HG02642 (cell line): Measurements from ENCODE around the gene TBX19.

Experiments used
- ATAC-seq: cut with Tn5 transposase; IDR thresholded peaks from one replicate; pipeline ENCODE4 v1.9.1; 2021; ENCODE audit warnings: mild to moderate bottlenecking; ENCODE audit not compliant: unreplicated experiment, poor library complexity

TBX19 gene

GRCh38 chr1:168280296-168280927 is at the start of gene TBX19:
TBX19 (plus strand) TSS chr1:168280877; CDS start chr1:168281091, 214 bp downstream.
- no peak for ATAC-seq

DNA sequence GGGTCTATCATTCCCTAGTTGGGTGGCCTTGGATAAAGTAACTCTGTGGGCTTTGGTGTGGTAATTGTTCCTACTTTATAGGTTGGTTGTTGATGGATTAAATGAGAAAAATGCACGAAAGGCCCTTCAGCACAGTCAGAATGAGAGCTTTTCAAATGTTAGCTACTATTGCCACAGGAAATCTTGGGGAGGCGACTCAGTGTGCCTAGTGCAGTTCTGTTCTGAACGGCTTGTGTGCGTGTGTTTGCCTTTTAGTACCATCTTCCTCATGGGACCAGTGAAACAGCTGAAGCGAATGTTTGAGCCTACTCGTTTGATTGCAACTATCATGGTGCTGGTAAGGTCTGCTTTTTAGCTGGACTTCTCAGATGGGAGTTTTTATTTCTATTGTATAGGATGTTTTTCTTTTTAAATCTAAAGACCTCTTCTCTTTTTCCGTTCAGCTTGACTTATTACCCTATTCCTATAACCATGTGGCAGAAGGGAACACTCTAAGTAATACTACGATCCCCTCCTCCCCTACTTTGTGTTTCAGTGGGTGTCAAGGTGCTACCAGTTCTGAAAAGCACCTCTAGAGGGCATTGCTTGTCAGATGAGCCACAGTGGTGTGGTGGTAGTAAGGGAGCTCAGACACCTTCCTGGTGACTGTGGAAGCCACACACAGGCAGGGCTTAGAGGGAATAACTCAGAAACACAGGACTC is 45.7 kb upstream of the TBX19 start:
- peak; percentile 89 for ATAC-seq

DNA sequence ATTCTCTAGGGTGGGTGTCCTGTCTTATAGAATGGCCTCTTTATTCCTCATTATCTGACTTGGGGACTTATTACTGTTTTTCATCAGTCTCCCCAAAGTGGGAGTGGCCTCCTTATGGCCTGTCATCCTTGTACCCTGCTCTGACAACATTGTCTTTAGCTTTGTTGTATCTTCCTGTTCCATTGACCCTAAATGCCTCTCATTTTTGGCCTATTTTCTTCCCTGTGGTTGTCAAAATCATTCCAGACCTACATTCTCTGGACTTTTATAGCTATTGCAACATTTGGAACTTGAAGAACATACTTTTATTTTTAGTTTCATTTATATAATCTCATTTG is 45.2 kb upstream of the TBX19 start:
- ATAC-seq = peak; percentile 15

DNA sequence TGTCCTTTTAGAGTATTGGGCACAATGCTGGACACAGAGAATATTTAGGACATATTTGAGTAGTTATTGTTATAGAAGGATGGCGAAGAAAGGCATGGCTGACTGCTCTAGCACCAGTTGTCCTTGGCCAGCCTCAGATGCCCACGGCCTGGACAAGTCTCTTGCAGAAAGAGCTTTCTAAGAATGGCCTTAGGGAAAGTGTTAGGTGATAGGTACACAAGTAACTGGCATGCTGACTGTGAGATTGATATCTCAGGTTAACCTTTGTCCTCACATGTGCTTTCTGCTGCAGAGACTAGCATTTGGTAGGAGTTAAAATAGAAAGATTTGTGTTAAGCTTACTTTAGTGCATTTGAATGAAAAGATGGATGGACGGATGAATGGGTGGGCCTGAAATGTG is 44.7 kb upstream of the TBX19 start:
- no peak for ATAC-seq

DNA sequence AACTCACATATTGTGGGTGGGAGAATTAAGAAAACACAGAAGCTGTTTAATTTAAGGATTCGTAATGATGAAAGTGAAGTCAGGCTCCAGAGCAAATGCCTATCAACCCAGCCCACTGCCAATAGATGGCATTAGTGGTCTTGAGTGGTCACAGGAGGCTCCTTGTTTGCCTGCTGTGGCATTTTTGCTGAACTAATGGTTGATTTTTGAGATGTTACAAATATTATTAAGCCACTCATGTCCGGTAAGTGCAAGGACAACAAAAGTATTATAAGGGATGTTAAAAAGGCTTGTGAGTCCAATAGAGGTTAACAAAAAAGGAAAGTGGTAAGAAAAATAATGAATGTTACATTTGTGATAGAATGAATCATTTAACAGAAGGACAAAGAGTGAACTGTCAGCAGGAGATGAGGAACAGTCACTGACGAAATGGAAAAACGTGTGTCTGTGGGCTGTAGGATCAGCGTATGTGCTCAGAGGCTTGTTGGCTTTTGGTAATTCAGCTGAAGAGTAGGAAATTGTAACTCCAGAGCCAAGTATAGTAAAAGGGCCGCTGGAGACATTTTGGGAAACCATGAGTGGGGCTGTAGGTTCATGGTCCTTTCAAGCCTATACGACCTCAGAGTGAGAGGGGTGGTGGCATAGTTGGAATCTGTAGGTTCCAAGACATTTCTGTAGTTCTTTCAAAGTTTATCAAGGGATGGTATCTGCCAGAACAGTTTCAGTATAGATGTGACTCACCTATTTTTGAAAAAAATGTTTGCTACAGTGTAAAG is 43.7 kb upstream of the TBX19 start:
- no peak for ATAC-seq

GRCh38 chr1:168243198-168243597 is 37.5 kb upstream of the TBX19 start:
- ATAC-seq = no peak

- no peak for ATAC-seq
Observed at GRCh38 chr1:168243636-168244212, 37.0 kb upstream of the TBX19 start.

DNA sequence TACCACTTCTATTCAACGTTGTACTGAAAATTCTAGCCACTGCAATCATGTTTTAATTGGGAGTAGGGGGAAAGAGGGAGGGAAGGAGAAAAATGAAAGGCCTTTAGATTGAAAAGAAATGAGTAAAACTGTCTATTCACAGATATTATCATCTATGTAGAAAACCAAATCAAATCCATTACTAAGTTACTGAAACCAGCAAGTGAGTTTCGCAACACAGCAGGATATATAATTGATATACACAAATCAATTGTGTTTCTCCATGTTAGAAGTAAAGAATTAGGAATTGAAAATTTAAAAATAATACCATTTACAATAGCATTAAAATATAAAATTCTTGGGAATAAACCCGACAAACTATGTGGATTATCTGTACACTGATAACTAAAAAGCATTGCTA is 35.6 kb upstream of the TBX19 start:
- ATAC-seq = no peak

DNA sequence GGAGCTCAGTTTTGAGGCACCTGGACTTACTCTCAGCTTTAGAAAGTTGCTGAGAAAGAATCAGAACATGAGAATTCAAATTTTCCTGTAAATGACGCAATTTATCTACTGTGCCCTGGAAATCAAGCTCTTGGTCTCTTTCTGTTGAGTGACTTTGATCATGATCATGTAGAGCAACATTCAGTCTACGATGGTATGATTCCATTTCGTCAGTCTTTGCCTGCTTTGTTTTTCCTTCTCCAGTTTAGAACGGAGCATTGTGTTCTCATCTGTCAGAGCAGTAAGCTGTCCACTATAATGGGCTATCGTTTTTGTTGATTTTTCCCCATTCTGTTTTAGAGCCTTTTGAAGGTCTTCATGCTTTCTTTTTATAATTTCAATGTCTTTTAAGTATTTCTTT is 34.2 kb upstream of the TBX19 start:
- ATAC-seq = no peak

GRCh38 chr1:168252204-168252733 is 28.4 kb upstream of the TBX19 start:
- ATAC-seq = no peak

DNA sequence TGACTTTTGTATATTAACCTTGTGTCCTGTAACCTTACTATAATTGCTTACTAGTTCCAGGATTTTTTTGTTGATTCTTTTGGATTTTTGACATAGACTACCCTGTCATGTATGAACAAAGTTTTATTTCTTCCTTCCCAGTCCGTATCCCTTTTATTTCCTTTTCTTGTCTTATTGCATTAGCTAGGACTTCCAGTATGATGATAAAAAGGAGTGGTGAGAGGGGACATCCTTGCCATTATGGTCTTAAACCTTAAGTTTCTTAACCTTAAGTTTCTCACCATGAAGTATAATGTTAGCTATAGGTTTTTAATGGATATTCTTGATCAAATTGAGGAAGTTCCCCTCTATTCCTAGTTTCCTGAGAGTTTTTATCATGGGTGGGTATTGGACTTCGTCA is 24.5 kb upstream of the TBX19 start:
- no peak for ATAC-seq

DNA sequence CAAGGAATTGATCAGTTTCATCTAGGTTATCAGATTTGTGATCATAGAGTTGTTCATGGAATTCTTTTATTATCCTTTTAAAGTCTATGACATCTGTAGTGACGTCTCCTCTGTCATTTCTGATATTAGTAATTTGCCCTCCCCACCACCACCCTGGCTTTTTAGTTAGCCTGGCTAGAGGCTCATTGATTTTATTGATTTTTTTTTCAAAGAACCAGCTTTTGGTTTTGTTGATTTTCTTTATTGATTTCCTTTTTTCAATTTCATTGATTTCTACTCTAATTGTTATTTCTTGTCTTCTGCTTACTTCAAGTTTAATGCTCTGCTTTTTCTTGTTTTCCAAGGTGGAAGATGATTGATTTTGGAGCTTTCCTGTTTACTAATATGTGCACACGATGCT is 23.3 kb upstream of the TBX19 start:
- no peak for ATAC-seq

DNA sequence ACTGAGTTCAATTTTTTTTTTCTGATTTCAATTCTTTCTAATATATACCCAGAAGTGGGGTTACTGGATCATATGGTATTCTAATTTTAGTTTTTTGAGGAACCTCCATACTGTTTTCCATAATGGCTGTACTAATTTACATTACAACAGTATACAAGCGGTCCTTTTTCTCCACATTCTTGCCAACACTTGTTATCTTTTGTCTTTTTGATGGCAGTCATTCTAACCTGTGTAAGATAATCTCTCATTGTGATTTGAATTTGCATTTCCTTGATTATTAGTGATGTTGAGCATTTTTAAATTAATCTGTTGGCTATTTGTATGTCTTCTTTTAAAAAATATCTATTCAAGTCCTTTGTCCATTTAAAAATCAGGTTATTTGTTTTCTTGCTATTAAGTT is 21.1 kb upstream of the TBX19 start:
- ATAC-seq = no peak

DNA sequence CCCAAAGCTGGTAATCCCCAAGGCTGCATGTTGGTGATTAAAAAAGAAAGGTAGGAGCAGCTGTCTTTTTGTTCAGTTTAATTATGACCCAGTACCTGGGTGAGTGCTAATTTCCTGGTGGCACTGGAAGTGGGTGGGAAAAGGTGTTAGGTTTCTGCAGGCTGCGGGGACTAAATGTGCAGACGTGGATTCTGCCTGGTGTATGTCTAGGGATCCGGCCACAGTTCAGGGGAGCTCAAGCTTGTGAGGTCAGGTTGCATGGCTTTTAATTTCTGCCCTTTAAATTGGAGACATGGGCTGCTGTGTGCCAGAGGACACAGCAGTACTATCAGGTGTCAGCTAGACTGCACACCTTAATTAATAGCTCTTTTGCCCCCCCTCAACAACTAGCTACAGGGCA is 20.3 kb upstream of the TBX19 start:
- ATAC-seq = no peak

- no peak for ATAC-seq
Observed at GRCh38 chr1:168261390-168261789, 19.3 kb upstream of the TBX19 start.

DNA sequence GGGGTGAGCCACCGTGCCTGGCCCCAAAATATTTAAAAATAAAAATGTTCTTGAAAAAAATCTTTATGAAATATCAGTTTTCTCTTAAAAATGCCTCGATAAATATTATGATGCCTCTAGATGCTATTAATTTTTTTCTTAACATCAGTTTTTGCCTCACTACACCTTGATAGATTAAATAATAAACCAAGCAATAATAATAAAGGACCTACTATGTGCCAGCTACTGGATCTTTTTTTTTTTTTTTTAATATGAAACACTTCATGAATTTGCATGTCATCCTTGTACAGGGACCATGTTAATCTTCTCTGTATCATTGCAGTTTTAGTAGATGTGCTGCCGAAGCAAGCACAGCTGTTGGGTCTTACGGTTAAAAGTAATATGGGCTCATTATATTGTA is 17.5 kb upstream of the TBX19 start:
- no peak for ATAC-seq

DNA sequence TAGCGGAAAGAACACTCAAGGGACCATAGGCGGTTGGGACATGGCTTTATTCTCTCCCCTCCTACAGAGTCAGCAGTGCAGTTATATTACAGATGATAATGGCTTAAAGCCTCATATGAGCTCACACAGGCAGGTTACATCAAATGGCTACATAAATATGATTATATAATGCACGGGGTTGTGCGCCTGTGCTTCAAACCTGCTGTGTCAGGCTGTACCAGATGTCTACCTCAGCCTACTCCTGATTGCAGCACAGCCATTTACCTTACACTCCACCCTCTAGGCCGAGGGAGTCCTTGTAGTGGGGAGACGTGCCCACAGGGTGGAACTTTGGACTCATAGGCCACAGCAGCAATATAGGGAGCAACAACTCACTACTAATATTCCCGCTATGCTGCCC is 16.4 kb upstream of the TBX19 start:
- no peak for ATAC-seq

- ATAC-seq = no peak
Observed at GRCh38 chr1:168265596-168265995, 15.1 kb upstream of the TBX19 start.

- no peak for ATAC-seq
Observed at GRCh38 chr1:168266644-168267186, 14.0 kb upstream of the TBX19 start.

- no peak for ATAC-seq
Observed at GRCh38 chr1:168271636-168272035, 9.0 kb upstream of the TBX19 start.

DNA sequence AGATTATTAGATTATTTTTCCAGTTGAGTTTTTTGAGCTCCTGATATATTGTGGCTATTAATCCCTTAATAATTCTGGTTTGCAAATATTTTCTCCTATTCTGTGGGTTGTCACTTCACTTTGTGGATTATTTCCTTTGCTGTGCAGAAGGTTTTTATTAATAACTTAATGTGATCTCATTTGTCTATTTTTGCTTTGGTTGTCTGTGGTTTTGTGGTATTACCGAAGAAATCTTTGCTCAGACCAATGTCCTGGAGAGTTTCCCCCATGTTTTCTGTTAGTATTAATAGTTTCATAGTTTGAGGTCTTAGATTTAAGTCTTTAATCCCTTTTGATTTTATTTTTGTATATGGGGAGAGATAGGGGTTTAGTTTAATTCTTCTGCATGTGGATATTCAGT is 7.1 kb upstream of the TBX19 start:
- no peak for ATAC-seq
